RWPE1 (cell line): Measurements from ENCODE around the gene ATP8A2.
A peak's percentile ranks its signal among the peaks of the same experiment; 100 is the strongest.

Experiments used
- CTCF ChIA-PET: fragments of 350-600 bp; sonication (Branson Sonifier 250); formaldehyde crosslinking; extraction: SDS; loops from one replicate; lab custom pipeline; 2021; lab: Yijun Ruan, JAX
- POLR2A ChIA-PET: fragments of 400-600 bp; formaldehyde crosslinking; extraction: SDS; loops from one replicate; lab custom pipeline; 2020; ENCODE audit warnings: antibody characterized with exemption; ENCODE audit not compliant: low non-redundant PET; lab: Yijun Ruan, JAX
- DNase-seq: peaks from one replicate; pipeline ENCODE4 v3.0.0; 2012; ENCODE audit warnings: low spot score
- H3K27ac ChIP-seq: fragments of 450-650 bp; 2 replicates; pipeline ENCODE4 v1.5.1; 2017
- TF ChIP-seq, protein P1 (sequence below): fragments of 450-650 bp; conservative IDR thresholded peaks from 2 replicates; pipeline ENCODE4 v1.5.1; 2017; ENCODE audit warnings: low read depth, mild to moderate bottlenecking

ATP8A2 gene

DNA sequence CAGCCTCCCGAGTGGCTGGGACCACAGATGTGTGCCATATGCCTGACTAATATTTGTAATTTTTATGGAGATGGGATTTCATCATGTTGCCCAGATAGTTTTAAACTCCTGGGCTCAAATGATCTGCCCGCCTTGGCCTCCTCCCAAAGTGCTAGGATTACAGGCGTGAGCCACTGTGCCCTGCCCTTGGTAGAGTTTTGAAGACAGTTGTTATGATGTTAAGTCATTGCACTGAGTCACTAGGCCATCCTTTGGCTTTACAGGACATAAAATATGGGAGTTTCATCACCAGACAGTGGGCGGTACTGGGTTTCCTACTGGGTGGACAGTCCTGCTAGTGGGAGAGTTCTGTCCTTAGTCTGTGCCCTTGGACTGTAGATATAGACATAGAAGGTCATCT, 282.5 kb downstream of the ATP8A2 start:
- TF ChIP-seq, protein P1, sequence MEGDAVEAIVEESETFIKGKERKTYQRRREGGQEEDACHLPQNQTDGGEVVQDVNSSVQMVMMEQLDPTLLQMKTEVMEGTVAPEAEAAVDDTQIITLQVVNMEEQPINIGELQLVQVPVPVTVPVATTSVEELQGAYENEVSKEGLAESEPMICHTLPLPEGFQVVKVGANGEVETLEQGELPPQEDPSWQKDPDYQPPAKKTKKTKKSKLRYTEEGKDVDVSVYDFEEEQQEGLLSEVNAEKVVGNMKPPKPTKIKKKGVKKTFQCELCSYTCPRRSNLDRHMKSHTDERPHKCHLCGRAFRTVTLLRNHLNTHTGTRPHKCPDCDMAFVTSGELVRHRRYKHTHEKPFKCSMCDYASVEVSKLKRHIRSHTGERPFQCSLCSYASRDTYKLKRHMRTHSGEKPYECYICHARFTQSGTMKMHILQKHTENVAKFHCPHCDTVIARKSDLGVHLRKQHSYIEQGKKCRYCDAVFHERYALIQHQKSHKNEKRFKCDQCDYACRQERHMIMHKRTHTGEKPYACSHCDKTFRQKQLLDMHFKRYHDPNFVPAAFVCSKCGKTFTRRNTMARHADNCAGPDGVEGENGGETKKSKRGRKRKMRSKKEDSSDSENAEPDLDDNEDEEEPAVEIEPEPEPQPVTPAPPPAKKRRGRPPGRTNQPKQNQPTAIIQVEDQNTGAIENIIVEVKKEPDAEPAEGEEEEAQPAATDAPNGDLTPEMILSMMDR, result no peak
- ChIA-PET POLR2A (no interaction called here), CTCF (no interaction called here)
- no peak for DNase-seq
- H3K27ac ChIP-seq, result peak overlapping the region; percentile 37; the same call in 1 of the 2 replicates

DNA sequence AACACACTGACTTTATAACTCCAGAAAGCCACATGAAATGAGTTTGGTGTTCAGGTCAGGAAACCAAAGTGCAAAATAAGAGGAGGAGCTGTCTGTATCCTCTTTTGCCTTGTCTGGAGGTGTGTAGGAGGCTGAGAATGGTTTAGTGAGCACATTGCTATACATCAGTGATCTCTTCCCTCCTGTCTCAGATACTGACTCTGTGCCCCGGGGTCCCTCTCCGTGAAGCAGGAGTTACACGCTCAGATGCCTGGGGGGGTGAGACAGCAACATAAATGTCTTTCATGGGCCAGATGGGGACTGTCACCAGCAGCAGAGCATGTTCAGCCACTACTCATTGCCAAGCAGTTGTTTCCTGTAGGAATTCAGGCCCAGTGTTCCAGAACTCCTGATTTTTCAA, 285.4 kb downstream of the ATP8A2 start:
- CTCF ChIA-PET, result no interaction called here
- TF ChIP-seq, protein P1, result no peak
- POLR2A ChIA-PET, result no interaction called here
- DNase-seq, result no peak
- H3K27ac ChIP-seq, result no peak overlapping the region

DNA sequence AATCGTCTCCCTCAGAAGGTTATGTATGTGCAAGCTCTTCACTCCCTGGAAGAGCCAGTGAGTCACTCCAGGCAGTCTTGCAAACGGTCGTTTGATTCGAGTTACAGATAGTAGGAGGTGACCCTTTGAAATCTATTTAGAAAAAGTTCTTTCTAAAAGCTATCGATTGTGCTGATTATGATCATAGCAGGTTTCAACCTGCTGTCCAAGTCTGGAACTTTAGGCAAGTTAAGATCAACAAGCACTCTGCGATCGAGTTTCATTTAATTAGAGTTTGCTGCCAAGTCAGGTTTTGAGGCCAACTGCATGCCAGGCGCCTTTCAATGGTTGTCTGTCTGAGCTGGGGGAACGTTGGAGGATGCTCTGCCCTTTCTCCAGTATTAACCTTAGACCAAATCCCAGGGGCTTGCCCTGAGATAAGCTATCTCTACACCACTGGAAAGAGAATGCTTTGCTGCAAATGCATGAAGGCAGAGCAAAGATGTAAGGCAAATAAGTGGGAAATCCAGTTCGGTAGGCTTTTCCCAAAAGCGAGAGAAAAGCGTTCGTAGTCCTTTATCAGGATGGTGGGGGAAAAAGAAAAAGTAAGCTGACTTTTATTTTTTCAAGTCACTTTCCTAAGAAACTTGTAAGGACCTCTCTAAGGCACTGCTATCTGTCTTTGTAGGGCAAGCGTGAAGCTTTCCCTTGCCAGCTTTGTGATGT, 287.5 kb downstream of the ATP8A2 start:
- POLR2A ChIA-PET, result no interaction called here
- CTCF ChIA-PET, result interaction anchor here (0.5 to 1.2 kb wide), 4 partner anchors 10 to 1086 kb away, joined by 3 to 6 read pairs (median 3); no protein-coding TSS in a partner anchor
- H3K27ac ChIP-seq, result no peak overlapping the region
- TF ChIP-seq, protein P1, result no peak
- no peak for DNase-seq

DNA sequence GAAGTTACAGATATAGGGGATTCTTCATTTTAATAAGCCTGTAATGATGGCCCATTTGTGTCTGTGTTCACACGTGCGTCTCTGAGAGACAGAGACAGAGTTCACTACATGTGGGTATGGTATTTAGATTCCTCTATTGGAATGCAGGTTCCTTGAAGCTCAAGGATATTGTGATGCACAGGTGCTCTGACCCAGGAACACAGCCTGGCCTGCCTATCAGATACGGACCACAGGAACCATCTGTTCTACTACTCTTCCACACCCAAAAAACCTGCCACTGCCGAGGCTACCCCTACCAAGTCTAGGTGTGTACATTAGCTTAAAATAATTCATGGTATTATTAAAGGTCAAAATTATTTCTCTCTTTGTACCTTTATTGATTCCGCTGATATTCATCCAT, 289.2 kb downstream of the ATP8A2 start:
- TF ChIP-seq, protein P1, result no peak
- CTCF ChIA-PET, result no interaction called here
- DNase-seq, result no peak
- POLR2A ChIA-PET, result no interaction called here
- no peak overlapping the region for H3K27ac ChIP-seq

DNA sequence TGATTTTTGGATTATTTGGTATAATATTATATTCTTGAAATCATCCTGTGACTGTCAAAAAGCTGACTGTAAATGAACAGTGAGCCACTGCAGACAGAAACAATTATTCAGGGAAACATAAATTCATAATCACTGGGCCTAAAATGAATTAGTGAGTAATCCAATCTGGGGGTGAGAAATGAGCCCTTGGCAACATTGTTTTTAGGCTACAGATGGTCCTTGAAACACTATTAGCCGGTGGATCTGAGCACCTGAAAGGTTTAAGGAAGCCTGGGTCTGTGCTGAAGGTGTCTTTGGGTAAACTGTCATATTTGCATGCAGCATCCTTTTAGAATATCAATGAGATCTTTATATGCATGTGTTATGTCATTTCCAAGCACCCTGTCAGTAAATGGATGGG, 290.7 kb downstream of the ATP8A2 start:
- ChIA-PET POLR2A (no interaction called here), CTCF (no interaction called here)
- TF ChIP-seq, protein P1, result no peak
- no peak for DNase-seq
- H3K27ac ChIP-seq, result no peak overlapping the region

DNA sequence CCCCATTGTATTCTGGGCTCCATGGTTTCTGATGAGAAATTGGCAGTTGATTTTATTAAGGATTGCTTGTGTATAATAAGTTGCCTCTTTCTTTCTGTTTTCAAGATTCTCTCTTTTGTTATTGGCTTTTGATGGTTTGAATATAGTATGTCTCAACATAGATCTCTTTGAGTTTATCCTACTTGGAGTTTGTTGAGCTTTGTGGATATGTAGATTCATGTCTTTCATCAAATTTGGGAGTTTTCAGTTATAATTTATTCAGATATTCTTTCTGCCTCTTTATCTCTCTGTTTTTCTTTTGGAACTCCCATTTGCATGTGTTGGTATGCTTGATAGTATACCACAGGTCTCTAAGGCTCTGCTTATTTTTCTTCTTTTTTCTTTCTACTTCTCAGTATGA, 296.6 kb downstream of the ATP8A2 start:
- CTCF ChIA-PET, result interaction anchor here (0.7 kb wide), 1 partner anchor 290 kb away, joined by 4 read pairs; no protein-coding TSS in a partner anchor
- DNase-seq, result no peak
- POLR2A ChIA-PET, result no interaction called here
- H3K27ac ChIP-seq, result no peak overlapping the region
- TF ChIP-seq, protein P1, result no peak
